ENCODE results near the gene SESN2.
"Not testable (repeated sequence)": the region's sequence is repeated elsewhere in the genome, so short reads cannot be mapped to it uniquely, and the experiment has no call there.

SESN2 gene

DNA sequence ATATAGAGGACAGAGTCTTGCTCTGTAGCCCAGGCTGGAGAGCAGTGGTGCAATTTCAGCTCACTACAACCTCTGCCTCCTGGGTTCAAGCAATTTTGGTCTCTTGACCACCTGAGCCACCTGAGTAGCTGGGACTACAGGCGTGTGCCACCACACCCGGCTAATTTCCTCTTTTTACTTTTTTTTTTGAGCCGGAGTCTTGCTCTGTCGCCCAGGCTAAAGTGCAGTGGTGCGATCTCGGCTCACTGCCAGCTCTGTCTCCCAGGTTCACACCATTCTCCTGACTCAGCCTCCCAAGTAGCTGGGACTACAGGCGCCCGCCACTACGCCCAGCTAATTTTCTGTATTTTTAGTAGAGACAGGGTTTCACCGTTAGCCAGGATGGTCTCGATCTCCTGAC is 68.1 kb downstream of the SESN2 start:
- not testable (repeated sequence) for H3K36me3 ChIP-seq (ENCODE audit: control insufficient read depth, insufficient read depth, low read length); H3K27me3 ChIP-seq (ENCODE audit: control insufficient read depth, insufficient read depth, low read length, poor library complexity, severe bottlenecking); H3K4me1 ChIP-seq (ENCODE audit: control insufficient read depth, insufficient read depth, low read length); H3K9me3 ChIP-seq (ENCODE audit: control insufficient read depth, low read length); H3K4me3 ChIP-seq (ENCODE audit: insufficient read depth, low read depth, low read length); H3K27ac ChIP-seq (ENCODE audit: insufficient read depth, low read depth, low read length, poor library complexity, severe bottlenecking)
- WGBS, 2 experiments: 92 to 96% methylated on average over 11 of the region's 11 CpGs

GRCh38 chr1:28328228-28328648 is 68.9 kb downstream of the SESN2 start:
- Histone ChIP-seq H3K27ac (ENCODE audit: insufficient read depth, low read depth, low read length, poor library complexity, severe bottlenecking) (no peak overlapping the region), H3K9me3 (ENCODE audit: control insufficient read depth, low read length) (no peaks in the 10 kb centered on the region), H3K36me3 (ENCODE audit: control insufficient read depth, insufficient read depth, low read length) (peaks cover 5% of the 10 kb centered on the region), H3K4me3 (ENCODE audit: insufficient read depth, low read depth, low read length) (peak overlapping the region; percentile 63), H3K27me3 (ENCODE audit: control insufficient read depth, insufficient read depth, low read length, poor library complexity, severe bottlenecking) (no peaks in the 10 kb centered on the region), H3K4me1 (ENCODE audit: control insufficient read depth, insufficient read depth, low read length) (no peaks in the 10 kb centered on the region)
- WGBS, 2 experiments: 88 to 91% methylated on average over 16 of the region's 16 CpGs

DNA sequence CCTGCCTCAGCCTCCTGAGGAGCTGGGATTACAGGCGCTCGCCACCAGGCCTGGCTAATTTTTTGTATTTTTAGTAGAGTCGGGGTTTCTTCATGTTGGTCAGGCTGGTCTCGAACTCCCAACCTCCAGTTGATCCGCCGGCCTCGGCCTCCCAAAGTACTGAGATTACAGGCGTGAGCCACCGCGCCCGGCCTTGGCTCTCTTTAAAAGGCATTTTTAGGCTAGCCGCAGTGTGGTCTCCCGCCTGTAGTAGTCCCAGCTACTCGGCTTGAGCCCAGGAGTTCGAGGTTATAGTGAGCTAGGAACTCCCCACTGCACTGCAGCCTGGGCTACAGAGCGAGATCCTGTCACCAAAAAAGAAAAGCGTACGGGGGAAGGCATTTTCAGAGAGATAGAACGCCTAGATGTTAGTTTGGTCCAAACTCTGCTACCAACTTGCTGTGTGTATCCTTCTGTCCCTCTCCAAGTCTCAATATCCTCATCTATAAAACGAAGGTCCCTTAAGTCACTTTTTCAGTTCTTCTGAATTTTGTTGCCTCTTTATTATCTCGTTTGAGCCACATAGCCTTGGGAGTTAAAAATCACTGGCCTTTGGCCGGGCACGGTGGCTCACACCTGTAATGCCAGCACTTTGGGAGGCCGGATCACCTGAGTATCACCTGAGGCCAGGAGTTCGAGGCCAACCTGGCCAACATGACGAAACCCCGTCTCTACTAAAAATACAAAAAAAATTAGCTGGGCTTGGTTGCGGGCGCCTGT is 70.3 kb downstream of the SESN2 start:
- Histone ChIP-seq H3K4me3 (ENCODE audit: insufficient read depth, low read depth, low read length) (peak overlapping the region; percentile 63), H3K27ac (ENCODE audit: insufficient read depth, low read depth, low read length, poor library complexity, severe bottlenecking) (peak overlapping the region; percentile 53), H3K9me3 (ENCODE audit: control insufficient read depth, low read length) (no peaks in the 10 kb centered on the region), H3K4me1 (ENCODE audit: control insufficient read depth, insufficient read depth, low read length) (no peaks in the 10 kb centered on the region), H3K27me3 (ENCODE audit: control insufficient read depth, insufficient read depth, low read length, poor library complexity, severe bottlenecking) (no peaks in the 10 kb centered on the region), H3K36me3 (ENCODE audit: control insufficient read depth, insufficient read depth, low read length) (peaks cover 16% of the 10 kb centered on the region)
- 55% methylated on average over 29 of the region's 29 CpGs for WGBS, 2 experiments

All from ectodermal cell (in vitro differentiated cells).